SK-N-SH (cell line): ENCODE data around the gene SPTAN1.

Source experiments
- EP300 ChIP-seq, 2 experiments: IDR thresholded peaks; 2 replicates each; pipeline versions ENCODE4 v1.4.0 to v1.6.1; 2012; ENCODE audit warnings: borderline replicate concordance in 1 of 2, low read depth in 1 of 2, low read length in 1 of 2
- EZH2phosphoT487 ChIP-seq: fragments of 200-600 bp; sonication (generic); IDR thresholded peaks from 2 replicates; pipeline ENCODE4 v1.6.1; 2017; ENCODE audit warnings: low read depth, mixed run types, mild to moderate bottlenecking, antibody characterized with exemption, moderate library complexity, borderline replicate concordance
- MEF2A ChIP-seq: IDR thresholded peaks from 2 replicates; pipeline ENCODE4 v1.4.0; 2012; ENCODE audit warnings: low read depth, borderline replicate concordance
- POLR2AphosphoS5 ChIP-seq: IDR thresholded peaks from 2 replicates; pipeline ENCODE4 v1.6.1; 2012; ENCODE audit warnings: low read depth, low read length
- TAF1 ChIP-seq: IDR thresholded peaks from 2 replicates; pipeline ENCODE4 v1.6.1; 2012; ENCODE audit warnings: low read depth, mild to moderate bottlenecking, low read length, moderate library complexity, borderline replicate concordance
- TF ChIP-seq, protein P1 (sequence below): fragments of 200-600 bp; sonication (generic); IDR thresholded peaks from 2 replicates; pipeline ENCODE4 v1.6.1; 2017; ENCODE audit warnings: antibody characterized with exemption, mild to moderate bottlenecking, moderate library complexity

- TF ChIP-seq TAF1 (no peak), EZH2phosphoT487 (no peak), EP300 (IDR thresholded peaks at IDR 0.05; ENCODE audit: borderline replicate concordance in 1 of 2, low read depth in 1 of 2, low read length in 1 of 2) (no peak), POLR2AphosphoS5 (no peak), MEF2A (no peak)
- TF ChIP-seq, protein P1, sequence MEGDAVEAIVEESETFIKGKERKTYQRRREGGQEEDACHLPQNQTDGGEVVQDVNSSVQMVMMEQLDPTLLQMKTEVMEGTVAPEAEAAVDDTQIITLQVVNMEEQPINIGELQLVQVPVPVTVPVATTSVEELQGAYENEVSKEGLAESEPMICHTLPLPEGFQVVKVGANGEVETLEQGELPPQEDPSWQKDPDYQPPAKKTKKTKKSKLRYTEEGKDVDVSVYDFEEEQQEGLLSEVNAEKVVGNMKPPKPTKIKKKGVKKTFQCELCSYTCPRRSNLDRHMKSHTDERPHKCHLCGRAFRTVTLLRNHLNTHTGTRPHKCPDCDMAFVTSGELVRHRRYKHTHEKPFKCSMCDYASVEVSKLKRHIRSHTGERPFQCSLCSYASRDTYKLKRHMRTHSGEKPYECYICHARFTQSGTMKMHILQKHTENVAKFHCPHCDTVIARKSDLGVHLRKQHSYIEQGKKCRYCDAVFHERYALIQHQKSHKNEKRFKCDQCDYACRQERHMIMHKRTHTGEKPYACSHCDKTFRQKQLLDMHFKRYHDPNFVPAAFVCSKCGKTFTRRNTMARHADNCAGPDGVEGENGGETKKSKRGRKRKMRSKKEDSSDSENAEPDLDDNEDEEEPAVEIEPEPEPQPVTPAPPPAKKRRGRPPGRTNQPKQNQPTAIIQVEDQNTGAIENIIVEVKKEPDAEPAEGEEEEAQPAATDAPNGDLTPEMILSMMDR = no peak
Measured at GRCh38 chr9:128626181-128626580, 73.8 kb downstream of the SPTAN1 start.
